GM18511 (cell line): ENCODE data around the gene OR10AD1.
A peak's percentile ranks its signal among the peaks of the same experiment; 100 is the strongest.
"Not testable (repeated sequence)": the region's sequence is repeated elsewhere in the genome, so short reads cannot be mapped to it uniquely, and the experiment has no call there.

ENCODE experiments used
- ATAC-seq: cut with Tn5 transposase; IDR thresholded peaks from one replicate; pipeline ENCODE4 v1.9.1; 2021; ENCODE audit warnings: mild to moderate bottlenecking, moderate library complexity; ENCODE audit not compliant: unreplicated experiment

Gene OR10AD1

GRCh38 chr12:48163150-48163747 lies 39.8 kb downstream of the OR10AD1 start:
- ATAC-seq, result no peak

DNA sequence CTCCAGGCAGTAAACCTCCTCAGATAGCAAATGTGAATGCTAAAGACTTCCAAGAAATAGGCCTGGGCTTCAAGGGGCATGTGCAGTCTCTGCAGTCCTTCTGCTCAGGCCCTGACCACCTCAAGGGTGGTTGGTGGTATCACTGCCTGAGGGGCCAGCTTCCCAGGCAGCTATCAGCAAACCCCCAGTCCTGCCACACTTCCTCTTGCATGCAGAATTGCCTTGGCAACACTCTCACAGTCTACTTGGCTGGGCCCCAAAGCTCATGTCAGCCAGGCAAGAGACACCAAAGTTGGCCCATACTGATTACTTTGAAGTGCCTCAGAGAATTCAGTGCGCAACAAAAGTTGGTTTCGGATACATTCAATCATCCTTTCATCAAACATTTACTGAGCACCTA lies 42.3 kb downstream of the OR10AD1 start:
- ATAC-seq, result no peak

- ATAC-seq, result no peak
Observed at GRCh38 chr12:48160046-48160445, 43.0 kb downstream of the OR10AD1 start.

DNA sequence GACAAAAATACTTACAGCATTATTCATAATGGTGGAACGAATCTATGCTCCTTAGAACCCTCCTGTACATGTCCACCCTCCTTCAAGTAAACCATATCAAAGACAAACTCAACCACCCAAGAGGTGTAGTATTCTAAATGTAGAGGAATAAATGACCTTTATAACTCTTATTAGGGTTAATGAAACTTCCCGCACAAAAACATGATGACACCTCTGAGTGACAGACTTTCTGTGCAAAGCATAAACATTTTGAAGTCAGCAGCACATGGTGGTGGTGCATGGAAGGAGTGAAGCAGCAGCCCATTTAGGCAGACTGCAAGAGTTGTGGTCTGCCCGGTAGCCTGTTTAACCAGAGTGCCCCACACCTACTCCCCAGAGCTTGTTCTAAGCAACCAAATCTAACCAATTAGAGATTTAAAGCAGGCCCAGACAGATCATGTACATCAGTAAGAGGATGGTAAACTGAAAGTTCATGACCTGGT lies 45.2 kb downstream of the OR10AD1 start:
- ATAC-seq, result peak; percentile 14

DNA sequence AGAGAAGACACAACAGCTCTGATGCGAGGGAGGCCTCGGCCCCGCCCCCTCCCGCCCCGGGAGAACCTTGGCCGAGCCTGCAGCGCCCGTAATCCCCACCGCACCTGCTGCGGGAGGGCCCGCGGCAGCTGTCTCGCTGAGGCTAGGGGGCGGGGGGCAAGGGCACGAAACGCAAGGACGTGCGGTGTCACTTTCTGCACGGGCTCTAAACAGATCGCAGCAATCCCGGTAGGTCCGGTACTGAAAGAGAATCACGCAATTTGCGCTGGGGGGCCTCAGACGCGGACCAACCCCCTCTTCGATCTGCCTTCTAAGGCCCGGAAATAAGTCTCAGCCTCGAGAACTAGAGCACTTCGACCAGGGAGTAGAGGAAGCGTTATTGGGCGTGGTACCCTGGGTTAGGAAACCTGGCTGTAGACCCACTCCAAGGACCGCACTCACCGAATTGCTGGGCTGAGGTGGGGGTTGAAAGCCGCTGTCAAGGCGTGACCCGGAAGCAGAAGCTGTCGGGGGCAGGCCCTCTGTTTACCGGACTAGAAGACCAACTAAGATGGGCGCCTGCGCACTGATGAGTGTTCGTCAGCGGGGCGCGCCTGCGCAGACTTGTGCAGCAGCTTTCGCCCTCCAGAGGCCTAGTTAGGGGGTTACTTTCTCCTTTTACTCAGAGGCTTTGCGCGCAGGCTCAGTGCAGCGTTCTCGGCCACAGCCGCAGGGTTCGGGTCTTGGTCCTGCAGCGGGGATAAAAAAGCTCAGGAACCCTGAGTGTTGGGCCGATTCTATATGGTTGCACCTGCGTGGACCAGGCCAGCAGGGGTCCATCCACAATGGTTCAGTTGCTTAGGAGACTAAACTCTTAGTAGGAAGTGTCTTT lies 45.8 kb downstream of the OR10AD1 start, which contains the start of gene ASB8:
Gene ASB8 (minus strand): TSS at position 498 of the 871 bp plus-strand sequence. CDS start 4,019 bp downstream, outside the sequence.
- peak; percentile 91 for ATAC-seq

DNA sequence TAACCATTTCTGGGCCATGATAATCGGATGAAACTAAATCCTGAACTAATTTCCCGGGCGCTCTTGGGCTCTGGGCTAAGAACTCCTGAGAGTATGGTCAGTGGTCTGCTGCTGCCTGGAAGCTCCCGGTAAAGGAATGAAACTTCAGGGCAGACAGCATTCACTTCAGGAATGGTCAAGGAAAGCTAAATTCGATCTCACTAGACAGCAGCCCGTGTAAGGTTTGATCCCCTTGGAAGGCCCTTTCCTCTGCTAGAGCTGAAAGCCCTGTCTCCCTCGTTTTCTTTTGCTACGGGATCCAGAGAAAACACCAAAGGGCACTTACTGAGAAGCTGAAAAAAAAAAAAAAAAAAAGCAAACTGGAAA lies 46.5 kb downstream of the OR10AD1 start:
- no peak for ATAC-seq

DNA sequence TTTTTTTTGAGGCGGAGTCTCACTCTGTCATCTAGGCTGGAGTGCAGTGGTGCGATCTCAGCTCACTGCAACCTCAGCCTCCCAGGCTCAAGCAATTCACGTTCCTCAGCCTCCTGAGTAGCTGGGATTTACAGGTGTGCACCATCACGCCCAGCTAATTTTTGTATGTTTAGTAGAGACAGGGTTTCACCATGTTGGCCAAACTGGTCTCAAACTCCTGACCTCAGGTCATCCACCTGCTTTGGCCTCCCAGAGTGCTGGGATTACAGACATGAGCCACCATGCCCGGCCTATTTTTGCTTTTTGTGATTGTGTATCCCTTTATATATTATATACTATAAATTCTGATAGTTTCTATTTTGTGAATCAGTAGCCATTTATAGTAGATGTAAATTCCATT lies 47.3 kb downstream of the OR10AD1 start:
- ATAC-seq, result not testable (repeated sequence)
